GM18951 (cell line): ENCODE data around the gene SLC16A1.

Experiments used
- POLR2A ChIP-seq: IDR thresholded peaks from 4 replicates; pipeline ENCODE4 v1.6.1; 2011; ENCODE audit warnings: mild to moderate bottlenecking; ENCODE audit not compliant: insufficient read length, insufficient read depth; ENCODE audit errors: extremely low read depth
- in situ Hi-C: fragments of 300-500 bp; cut with MboI; formaldehyde crosslinking; loops from one replicate; pipeline ENCODE4 v1.12.0; 2022; ENCODE audit warnings: low sequenced_read_pairs, mixed read lengths, inconsistent platforms; ENCODE audit not compliant: unreplicated experiment

SLC16A1 gene

DNA sequence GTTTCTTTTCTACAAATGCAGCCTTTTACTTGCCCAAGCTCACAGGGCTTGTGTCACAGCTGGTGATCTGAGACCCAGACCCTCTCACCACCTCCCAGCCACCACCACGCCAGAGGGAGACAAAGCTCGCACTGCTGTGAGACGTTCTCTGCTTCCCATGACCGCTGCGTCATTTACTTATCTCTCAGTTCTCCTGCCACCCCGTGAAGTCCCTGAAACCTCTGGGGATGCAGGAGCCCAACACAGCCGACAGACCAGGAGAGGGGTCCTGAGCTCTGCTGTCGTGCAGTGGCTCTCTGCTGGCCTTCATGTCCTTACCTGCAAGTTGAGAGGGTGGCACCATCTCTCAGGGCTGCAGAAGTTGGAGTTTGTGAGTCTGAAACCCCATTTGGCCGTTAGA, 77.7 kb downstream of the SLC16A1 start:
- in situ Hi-C loops, result no loop called here
- TF ChIP-seq POLR2A, result no peak

GRCh38 chr1:112877750-112878149, 78.2 kb downstream of the SLC16A1 start:
- in situ Hi-C loops, result no loop called here

DNA sequence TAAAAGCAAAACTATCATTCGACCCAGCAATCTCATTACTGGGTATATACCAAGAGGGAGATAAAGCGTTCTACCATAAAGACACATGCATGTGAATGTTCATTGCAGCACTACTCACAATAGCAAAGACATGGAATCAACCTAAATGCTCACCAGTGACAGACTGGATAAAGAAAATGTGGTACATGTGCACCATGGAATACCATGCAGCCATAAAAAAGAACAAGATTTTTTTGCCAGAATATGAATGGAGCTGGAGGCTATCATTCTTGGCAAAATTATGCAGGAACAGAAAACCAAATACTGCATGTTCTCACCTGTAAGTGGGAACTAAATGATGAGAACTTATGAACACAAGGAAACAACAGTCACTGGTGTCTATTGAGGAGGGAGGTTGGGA, 79.7 kb downstream of the SLC16A1 start:
- in situ Hi-C loops, result no loop called here
- TF ChIP-seq POLR2A, result no peak

More at GRCh38 chr1:112877750-112878149, 78.2 kb downstream of the SLC16A1 start:
- TF ChIP-seq POLR2A, result no peak

GRCh38 chr1:112872551-112872962, 83.4 kb downstream of the SLC16A1 start:
- in situ Hi-C loops, result no loop called here
- TF ChIP-seq POLR2A, result no peak

- TF ChIP-seq POLR2A, result no peak
- in situ Hi-C loops, result no loop called here
These were observed 84.9 kb downstream of the SLC16A1 start for GRCh38 chr1:112870887-112871646.

DNA sequence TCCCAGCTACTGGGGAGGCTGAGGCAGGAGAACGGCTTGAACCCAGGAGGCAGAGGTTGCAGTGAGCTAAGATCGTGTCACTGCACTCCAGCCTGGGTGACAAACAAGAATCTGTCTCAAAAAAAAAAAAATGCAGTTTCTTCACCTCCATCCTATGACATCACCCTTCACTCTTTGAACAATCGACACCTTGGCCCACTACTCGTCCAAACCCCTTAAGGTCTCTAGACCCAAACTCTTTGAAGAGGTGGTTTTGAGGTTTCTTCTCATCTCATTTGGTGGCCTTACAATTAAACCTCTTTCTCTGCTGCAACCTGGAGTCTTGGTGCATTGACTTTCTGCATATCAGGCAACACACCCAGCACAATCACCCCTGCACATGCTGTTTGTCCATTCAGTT, 86.1 kb downstream of the SLC16A1 start:
- TF ChIP-seq POLR2A, result no peak

GRCh38 chr1:112868191-112868590, 87.8 kb downstream of the SLC16A1 start:
- no peak for TF ChIP-seq POLR2A
- in situ Hi-C loops, result no loop called here

More for the DNA sequence above, 86.1 kb downstream of the SLC16A1 start:
- in situ Hi-C loops, result no loop called here

GRCh38 chr1:112866981-112867380, 89.0 kb downstream of the SLC16A1 start:
- in situ Hi-C loops, result no loop called here

DNA sequence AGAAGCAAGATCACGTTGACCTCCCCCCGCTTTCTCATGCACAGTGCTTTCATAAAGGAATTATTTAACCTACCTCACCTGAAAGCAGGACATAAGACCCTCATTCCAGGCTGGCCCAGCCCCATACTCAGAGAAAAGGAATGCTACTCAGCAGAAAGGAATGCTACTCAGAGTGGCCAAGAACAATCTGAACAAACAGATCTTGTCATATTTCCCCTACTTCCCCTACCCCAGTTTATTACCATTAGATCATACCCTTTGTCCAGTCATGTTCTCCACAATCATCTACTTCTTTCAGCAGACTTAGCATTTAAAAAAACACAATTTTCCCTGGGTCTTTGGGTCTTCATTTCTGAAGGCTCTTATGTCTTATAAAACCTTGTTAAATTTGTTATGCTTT, 89.8 kb downstream of the SLC16A1 start:
- in situ Hi-C loops, result no loop called here
- no peak for TF ChIP-seq POLR2A

More at GRCh38 chr1:112866981-112867380, 89.0 kb downstream of the SLC16A1 start:
- TF ChIP-seq POLR2A, result no peak

GRCh38 chr1:112862753-112863426, 93.1 kb downstream of the SLC16A1 start:
- no peak for TF ChIP-seq POLR2A
- in situ Hi-C loops, result no loop called here
